GM18505 (cell line): ENCODE data around the gene PRR36.
A peak's percentile ranks its signal among the peaks of the same experiment; 100 is the strongest.
"Not testable (repeated sequence)": the region's sequence is repeated elsewhere in the genome, so short reads cannot be mapped to it uniquely, and the experiment has no call there.

Source experiments
- ATAC-seq: cut with Tn5 transposase; IDR thresholded peaks from one replicate; pipeline ENCODE4 v1.9.1; 2021; ENCODE audit not compliant: unreplicated experiment
- POLR2A ChIP-seq: IDR thresholded peaks from 4 replicates; pipeline ENCODE4 v1.6.1; 2011; ENCODE audit warnings: borderline replicate concordance; ENCODE audit not compliant: insufficient read depth, insufficient read length; ENCODE audit errors: extremely low read depth

The PRR36 gene

DNA sequence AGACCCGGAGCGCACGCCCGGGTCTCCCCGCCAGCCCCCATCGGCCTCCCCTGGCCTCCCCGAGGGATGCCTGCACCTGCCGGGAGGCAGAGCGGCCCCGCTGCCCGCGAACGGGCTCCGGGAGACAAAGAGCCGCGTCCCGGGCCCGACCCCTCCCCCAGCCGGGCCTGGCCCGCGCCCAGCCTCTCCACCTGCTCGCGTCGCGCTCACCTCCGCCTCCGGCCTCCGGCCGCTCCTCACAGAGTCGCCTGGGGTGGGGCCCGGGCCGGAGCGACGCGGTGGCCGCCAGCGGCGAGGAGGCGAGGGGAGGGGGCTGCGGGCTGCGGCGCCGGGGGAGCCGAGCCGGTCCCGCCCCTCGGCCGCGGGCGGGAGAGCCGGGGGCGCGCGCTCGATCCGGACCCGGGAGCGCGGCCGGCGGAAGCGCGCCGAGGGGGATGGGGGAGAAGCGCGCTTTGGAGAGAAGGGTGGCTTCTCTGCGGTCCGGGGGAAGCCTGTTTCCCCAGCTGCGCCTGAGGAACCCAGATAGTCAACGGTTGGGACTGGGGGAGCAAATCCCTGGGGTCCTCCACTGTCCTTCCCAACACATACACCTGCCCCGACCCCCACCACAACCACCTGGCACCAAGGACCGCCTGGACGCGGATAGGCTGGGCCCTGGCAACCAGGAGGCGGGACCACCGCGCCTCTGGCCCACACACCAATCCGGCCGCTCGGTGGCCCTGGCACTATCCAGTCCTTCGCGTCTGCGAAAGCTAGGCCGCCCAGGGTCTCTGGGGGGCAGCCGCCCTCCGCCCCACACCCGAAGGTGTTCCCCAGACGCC is at the start of gene PRR36:
TSS of gene PRR36 (minus strand) at position 315 of the 821 bp plus-strand sequence. CDS start 701 bp downstream, outside the sequence.
- no peak for ATAC-seq
- no peak for TF ChIP-seq POLR2A

- no peak for ATAC-seq
- no peak for TF ChIP-seq POLR2A
These were observed 49.4 kb upstream of the PRR36 start for GRCh38 chr19:7923295-7924191.

- no peak for TF ChIP-seq POLR2A
- no peak for ATAC-seq
These were observed 48.6 kb upstream of the PRR36 start for GRCh38 chr19:7922836-7923195.

DNA sequence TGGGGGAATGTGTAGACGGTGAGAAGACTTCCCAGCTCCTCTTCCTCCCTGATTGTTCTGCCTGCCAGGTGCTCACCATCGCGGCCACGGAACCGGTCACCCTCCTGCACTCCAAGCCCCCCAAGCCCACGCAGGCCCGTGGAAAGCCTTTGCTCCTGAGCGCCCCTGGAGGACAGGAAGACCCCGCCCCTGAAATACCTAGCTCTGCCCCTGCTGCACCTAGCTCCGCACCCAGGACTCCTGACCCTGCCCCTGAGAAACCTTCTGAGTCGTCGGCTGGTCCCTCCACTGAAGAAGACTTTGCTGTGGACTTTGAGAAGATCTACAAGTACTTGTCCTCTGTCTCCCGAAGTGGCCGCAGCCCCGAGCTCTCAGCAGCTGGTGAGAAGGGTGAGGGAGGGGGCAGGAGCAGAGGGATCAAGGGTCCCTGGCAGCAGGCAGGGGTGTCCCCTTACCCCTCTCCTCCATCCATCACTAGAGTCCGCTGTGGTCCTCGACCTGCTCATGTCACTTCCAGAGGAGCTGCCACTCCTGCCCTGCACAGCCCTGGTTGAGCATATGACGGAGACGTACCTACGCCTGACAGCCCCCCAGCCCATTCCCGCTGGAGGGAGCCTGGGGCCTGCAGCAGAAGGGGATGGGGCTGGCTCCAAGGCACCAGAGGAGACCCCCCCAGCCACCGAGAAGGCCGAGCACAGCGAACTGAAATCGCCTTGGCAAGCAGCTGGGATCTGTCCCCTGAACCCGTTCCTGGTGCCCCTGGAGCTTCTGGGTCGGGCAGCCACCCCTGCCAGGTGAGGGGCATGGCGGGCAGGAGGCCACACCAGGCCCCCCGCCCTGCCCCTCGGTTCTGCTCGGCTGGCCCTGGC is 48.0 kb upstream of the PRR36 start:
- ATAC-seq: no peak
- TF ChIP-seq POLR2A: no peak

DNA sequence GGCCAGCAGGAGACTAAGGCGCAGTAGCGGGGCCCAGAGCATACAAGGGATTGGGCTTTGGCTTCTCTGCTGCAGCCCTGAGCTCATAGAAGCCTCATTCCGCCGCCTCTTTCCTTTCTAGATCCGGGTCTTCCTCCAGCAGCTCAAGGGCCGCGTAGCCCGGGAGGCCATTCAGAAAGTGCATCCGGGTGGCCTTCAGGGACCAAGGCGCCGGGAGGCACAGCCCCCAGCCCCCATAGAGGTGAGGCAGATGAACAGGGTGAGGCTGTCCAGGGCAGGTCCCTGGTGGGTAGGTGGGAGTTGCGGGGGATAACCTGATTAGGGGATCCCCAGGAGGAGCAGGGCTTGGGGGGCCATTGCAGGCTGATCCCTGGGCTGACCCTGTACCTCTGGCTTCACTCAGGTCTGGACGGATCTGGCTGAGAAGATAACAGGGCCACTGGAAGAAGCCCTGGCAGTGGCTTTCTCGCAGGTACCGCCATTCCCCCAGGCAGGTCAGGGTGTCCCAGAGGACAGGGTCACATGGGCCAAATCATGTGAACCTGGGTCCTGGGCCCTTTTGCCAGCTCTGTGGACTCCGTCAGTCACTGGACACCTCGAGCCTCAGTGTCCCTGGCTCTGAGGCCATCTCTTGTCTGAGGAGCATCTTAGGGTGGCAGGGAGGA is 47.2 kb upstream of the PRR36 start:
- no peak for ATAC-seq
- TF ChIP-seq POLR2A: no peak

- TF ChIP-seq POLR2A: peak; percentile 49
- peak; percentile 40 for ATAC-seq
These were observed 46.5 kb upstream of the PRR36 start for GRCh38 chr19:7920519-7921301.

DNA sequence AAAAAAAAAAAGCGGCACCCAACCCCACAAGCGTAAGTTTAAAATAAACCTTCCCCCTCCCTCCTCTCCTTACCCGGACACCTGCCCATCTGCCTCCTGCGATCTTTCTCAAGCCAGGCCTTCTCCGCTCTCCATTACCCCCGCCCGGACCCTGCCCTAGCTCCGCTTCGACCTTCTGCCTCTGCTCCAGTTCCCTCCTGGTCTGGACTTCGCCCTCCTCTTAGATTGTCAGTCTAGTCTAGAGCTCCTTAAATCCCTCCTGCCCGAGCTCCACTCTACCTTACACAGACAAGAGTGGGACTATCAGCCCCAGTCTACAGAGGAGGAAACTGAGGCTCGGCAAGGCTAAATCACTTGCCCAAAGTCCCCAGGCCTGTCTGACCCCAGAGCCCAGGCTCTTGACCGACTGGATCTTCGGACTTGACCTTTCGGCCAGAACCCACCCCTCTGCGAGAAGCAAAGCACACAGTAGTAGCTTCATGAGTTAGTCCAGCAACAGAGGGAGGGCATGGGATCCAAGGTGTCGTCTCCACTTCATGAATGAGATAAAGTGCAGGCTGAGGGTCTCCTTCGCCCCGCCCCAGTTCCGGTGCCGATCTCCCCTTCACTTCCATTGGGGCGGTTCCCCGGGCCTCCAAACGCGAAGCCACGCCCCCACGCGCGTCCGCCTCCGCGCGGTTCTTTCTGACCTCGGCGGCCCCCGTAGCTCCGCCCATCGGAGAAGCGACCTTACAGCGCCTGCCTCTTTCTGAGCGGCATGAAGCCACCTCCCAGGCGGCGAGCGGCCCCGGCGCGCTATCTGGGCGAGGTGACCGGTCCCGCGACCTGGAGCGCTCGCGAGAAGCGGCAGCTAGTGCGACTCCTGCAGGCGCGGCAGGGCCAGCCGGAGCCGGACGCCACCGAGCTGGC is 45.7 kb upstream of the PRR36 start, which contains the start of gene SNAPC2:
TSS of gene SNAPC2 (plus strand) at position 729 of the 909 bp plus-strand sequence. CDS start at position 758, 29 bp downstream.
- peak; percentile 62 for TF ChIP-seq POLR2A
- peak; percentile 56 for ATAC-seq

DNA sequence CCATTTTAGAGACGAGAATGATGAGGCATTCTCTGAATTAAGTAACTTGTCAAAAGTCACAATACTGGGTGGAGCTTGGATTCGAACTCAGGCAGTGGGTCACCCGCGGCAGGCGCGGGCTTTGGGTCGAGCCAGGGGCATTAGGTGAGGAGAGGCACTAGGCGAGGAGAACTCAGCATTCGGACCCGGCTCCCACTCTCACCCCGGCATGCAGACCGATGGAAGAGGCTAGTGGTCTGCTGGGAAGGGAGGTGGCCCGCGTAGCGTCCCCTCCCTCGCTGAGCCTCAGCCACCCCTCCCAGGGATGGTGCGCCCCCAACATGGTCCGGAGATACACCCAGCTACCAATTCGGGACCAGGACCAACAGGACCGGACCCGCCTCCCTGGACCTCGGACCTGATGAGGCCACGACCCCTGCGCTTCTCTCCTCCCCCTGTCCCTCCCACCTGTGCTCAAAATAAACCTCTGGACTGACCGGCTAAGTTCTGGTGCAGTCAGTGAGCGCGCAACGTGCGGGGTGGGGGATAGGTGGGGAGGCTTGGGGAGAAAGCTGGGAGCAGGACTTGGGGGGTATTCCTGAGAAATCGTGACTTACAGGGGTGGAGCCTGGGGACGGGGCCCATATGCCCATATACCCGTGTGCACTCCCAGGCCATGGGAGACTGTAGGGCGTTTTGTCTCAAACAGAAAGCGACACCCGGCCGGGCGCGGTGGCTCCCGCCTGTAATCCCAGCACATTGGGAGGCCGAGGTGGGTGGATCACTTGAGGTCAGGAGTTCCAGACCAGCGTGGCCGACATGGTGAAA is 44.6 kb upstream of the PRR36 start:
- no peak for ATAC-seq

DNA sequence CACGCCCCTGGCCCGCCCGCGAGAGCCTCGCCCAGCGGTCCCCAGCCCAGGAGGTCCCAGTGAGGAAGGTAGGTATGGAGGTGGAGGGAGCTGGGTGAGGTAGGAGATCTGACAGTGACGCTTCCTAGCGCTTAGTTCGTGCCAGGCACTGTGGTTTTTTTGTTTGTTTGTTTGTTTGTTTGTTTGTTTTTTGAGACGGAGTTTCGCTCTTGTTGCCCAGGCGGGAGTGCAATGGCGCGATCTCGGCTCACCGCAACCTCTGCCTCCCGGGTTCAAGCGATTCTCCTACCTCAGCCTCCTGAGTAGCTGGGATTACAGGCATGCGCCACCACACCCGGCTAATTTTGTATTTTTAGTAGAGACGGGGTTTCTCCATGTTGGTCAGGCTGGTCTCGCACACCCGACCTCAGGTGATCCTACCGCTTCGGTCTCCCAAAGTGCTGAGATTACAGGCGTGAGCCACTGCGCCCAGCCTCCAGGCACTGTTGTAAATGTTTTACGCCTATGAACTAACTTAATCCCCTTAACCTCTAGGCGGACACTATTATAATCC is 43.9 kb upstream of the PRR36 start:
- not testable (repeated sequence) for ATAC-seq

More for the DNA sequence above, 44.6 kb upstream of the PRR36 start:
- TF ChIP-seq POLR2A: no peak

DNA sequence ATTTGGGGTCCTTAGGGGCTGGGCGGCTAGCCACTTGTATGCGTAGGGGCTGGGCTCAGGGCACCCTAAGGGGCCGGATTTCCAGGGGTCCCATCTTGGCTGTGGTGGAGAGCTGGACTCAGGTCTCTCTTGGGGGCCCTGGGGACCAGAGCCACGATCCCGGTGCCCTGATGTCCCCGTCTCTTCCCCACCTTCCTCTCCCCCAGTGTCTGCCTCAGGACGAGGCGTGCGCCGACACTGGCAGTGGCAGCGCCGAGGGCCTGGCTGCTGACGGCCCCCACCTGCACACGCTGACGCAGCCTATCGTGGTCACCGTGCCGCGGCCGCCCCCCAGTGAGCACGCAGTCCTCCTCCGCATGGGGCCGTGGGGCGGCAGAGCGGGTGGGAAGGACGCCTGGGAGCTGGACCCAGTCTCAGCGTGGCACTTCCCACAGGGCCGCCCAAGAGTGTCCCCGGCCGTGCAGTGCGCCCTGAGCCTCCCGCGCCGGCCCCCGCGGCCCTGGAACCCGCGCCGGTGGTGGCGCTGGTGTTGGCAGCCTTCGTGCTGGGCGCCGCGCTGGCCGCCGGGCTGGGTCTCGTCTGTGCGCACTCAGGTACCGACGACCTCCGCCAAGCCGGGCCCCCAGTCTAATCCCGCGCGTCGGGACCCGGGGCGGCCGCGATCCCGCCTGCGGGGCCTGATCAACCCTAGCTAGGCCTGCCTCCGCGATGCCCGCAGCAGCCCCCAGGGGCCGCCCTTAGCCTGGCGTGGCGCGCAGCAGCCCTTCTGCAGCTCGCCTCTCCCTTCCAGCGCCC is 43.3 kb upstream of the PRR36 start:
- no peak for ATAC-seq
- no peak for TF ChIP-seq POLR2A

DNA sequence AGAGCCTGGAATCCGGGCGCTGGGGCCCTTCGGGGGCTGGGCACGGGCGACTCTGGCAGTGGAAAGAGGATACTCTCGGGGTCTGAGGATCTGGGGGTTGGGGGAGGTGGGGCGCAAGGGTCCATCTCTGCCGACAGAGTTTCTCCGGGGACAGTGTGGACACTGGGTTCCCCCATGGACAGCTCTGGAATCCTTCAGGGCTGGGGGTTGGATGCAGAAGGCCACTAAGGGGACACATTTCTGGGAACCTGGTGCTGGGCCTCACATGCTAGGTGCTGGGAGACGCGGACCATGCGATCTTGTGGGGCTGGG is 42.7 kb upstream of the PRR36 start:
- no peak for ATAC-seq
- no peak for TF ChIP-seq POLR2A
